ENCODE results near the gene IRAG1.
A peak's percentile ranks its signal among the peaks of the same experiment; 100 is the strongest.

IRAG1 gene

GRCh38 chr11:10693509-10694081 lies at the start of gene IRAG1:
IRAG1 (minus strand) TSS chr11:10693755; CDS start chr11:10693602, 153 bp downstream.
- DNase-seq, result no peak

GRCh38 chr11:10742460-10743208 lies 49.1 kb upstream of the IRAG1 start:
- no peak for DNase-seq

GRCh38 chr11:10735481-10736475 lies 42.2 kb upstream of the IRAG1 start:
- peak; percentile 95 for DNase-seq

GRCh38 chr11:10731064-10731680 lies 37.6 kb upstream of the IRAG1 start:
- DNase-seq, result no peak

GRCh38 chr11:10730151-10730550 lies 36.6 kb upstream of the IRAG1 start:
- DNase-seq, result peak; percentile 85

GRCh38 chr11:10728789-10729472 lies 35.4 kb upstream of the IRAG1 start:
- DNase-seq, result no peak

GRCh38 chr11:10728154-10728553 lies 34.6 kb upstream of the IRAG1 start:
- no peak for DNase-seq

- peak; percentile 46 for DNase-seq
These were observed 33.7 kb upstream of the IRAG1 start for GRCh38 chr11:10727146-10727851.

GRCh38 chr11:10725907-10726253 lies 32.3 kb upstream of the IRAG1 start:
- DNase-seq, result no peak

GRCh38 chr11:10725114-10725906 lies 31.8 kb upstream of the IRAG1 start:
- DNase-seq, result peak; percentile 92

- DNase-seq, result no peak
These were observed 28.8 kb upstream of the IRAG1 start for GRCh38 chr11:10722307-10722706.

GRCh38 chr11:10720881-10721376 lies 27.4 kb upstream of the IRAG1 start:
- no peak for DNase-seq

GRCh38 chr11:10719616-10720015 lies 26.1 kb upstream of the IRAG1 start:
- DNase-seq, result no peak

- no peak for DNase-seq
These were observed 23.1 kb upstream of the IRAG1 start for GRCh38 chr11:10716543-10717259.

GRCh38 chr11:10716122-10716521 lies 22.6 kb upstream of the IRAG1 start:
- no peak for DNase-seq

- no peak for DNase-seq
These were observed 22.0 kb upstream of the IRAG1 start for GRCh38 chr11:10715571-10715970.

- DNase-seq, result no peak
These were observed 15.9 kb upstream of the IRAG1 start for GRCh38 chr11:10709299-10710086.

- no peak for DNase-seq
These were observed 14.6 kb upstream of the IRAG1 start for GRCh38 chr11:10708131-10708530.

- no peak for DNase-seq
These were observed 8.4 kb upstream of the IRAG1 start for GRCh38 chr11:10701982-10702381.

Measured in suppressor macrophage treated with lipopolysaccharide for 4 hours (primary cell).